ENCODE data around the gene OR14I1. TPM values are rescaled to one million over a fixed set of nuclear protein-coding genes. Genes with fewer than 3 reads are reported as not detected.

Gene OR14I1
- total RNA-seq, 3 donors from 2014 or later (not counting 1 experiment from before 2014, with no cell fraction given): not detected

GRCh38 chr1:248730507-248731335 lies 28.2 kb upstream of the OR14I1 start:
- H3K27me3 Mint-ChIP-seq (ENCODE audit: low read depth in 2 of 2): peaks cover 7 to 8% of the 10 kb centered on the region in 2 donors
- no peaks in the 10 kb centered on the region for H3K4me1 Mint-ChIP-seq
- no peaks in the 10 kb centered on the region for H3K36me3 Mint-ChIP-seq
- no peaks in the 10 kb centered on the region for H3K4me1 ChIP-seq (ENCODE audit: control insufficient read depth, insufficient read depth, low read length)
- intact Hi-C loops (cut with micrococcal nuclease): no loop called here
- ATAC-seq: no peak
- no peak overlapping the region for H3K27ac ChIP-seq (ENCODE audit: low read length)
- no peak overlapping the region for H3K4me3 ChIP-seq (ENCODE audit: low read length)
- H3K27me3 ChIP-seq (ENCODE audit: control insufficient read depth, insufficient read depth, low read length): no peaks in the 10 kb centered on the region
- 82% methylated on average over 12 of the region's 13 CpGs for WGBS (ENCODE audit: insufficient coverage)
- no peak for DNase-seq
- no peak overlapping the region for H3K27ac Mint-ChIP-seq
- H3K36me3 ChIP-seq (ENCODE audit: control insufficient read depth, insufficient read depth, low read length): no peaks in the 10 kb centered on the region
- no peak for TF ChIP-seq CTCF (IDR thresholded peaks at IDR 0.05)
- H3K9me3 ChIP-seq (ENCODE audit: control insufficient read depth, insufficient read depth, low read length): no peaks in the 10 kb centered on the region
- H3K4me3 Mint-ChIP-seq: no peak overlapping the region
- peaks cover 0 to 5% of the 10 kb centered on the region in 2 donors for H3K9me3 Mint-ChIP-seq

DNA sequence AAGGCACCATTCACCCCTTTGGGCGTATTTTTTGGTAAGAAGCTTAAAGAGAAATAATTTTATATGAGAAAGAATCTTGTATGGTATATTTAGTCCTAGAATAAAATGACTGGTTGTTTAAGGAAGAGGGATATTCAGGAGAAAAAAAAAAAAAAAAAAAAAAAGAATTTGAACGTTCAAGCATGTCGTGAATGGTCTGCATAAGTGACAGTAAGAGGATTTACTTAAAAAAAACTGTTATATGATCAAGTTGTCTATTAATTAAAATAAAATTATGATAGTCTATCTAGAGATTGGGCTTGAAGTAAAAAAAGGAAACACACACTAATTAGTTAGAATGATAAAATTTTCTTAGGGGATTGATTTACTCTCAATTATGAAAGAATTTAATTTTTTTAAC lies 11.7 kb upstream of the OR14I1 start:
- Histone ChIP-seq H3K9me3 (ENCODE audit: control insufficient read depth, insufficient read depth, low read length) (no peaks in the 10 kb centered on the region), H3K27ac (ENCODE audit: low read length) (no peak overlapping the region), H3K27me3 (ENCODE audit: control insufficient read depth, insufficient read depth, low read length) (no peaks in the 10 kb centered on the region), H3K4me1 (ENCODE audit: control insufficient read depth, insufficient read depth, low read length) (peaks cover 3% of the 10 kb centered on the region), H3K4me3 (ENCODE audit: low read length) (no peak overlapping the region), H3K36me3 (ENCODE audit: control insufficient read depth, insufficient read depth, low read length) (no peaks in the 10 kb centered on the region)
- DNase-seq (no peak), ATAC-seq (no peak)
- Mint-ChIP-seq H3K4me1 (no peaks in the 10 kb centered on the region), H3K27me3 (ENCODE audit: low read depth in 2 of 2) (peaks cover 7 to 18% of the 10 kb centered on the region in 2 donors), H3K9me3 (peaks cover 0 to 5% of the 10 kb centered on the region in 2 donors), H3K36me3 (no peaks in the 10 kb centered on the region), H3K27ac (no peak overlapping the region), H3K4me3 (no peak overlapping the region)
- intact Hi-C loops (cut with micrococcal nuclease): no loop called here
- no CpG with 5 or more reads among the region's 3 CpGs for WGBS (ENCODE audit: insufficient coverage)
- TF ChIP-seq CTCF (IDR thresholded peaks at IDR 0.05): no peak

- DNase-seq: no peak
- Mint-ChIP-seq H3K4me1 (no peaks in the 10 kb centered on the region), H3K4me3 (no peak overlapping the region), H3K9me3 (no peaks in the 10 kb centered on the region), H3K27ac (no peak overlapping the region), H3K27me3 (ENCODE audit: low read depth in 2 of 2) (peaks cover 7% of the 10 kb centered on the region in 2 donors), H3K36me3 (no peaks in the 10 kb centered on the region)
- no peak overlapping the region for H3K27ac ChIP-seq (ENCODE audit: low read length)
- ATAC-seq: no peak
- intact Hi-C loops (cut with micrococcal nuclease): no loop called here
- H3K36me3 ChIP-seq (ENCODE audit: control insufficient read depth, insufficient read depth, low read length): no peaks in the 10 kb centered on the region
- H3K9me3 ChIP-seq (ENCODE audit: control insufficient read depth, insufficient read depth, low read length): no peaks in the 10 kb centered on the region
- 59% methylated on average over 4 of the region's 4 CpGs for WGBS (ENCODE audit: insufficient coverage)
- no peak for TF ChIP-seq CTCF (IDR thresholded peaks at IDR 0.05)
- peaks cover 3% of the 10 kb centered on the region for H3K4me1 ChIP-seq (ENCODE audit: control insufficient read depth, insufficient read depth, low read length)
- H3K4me3 ChIP-seq (ENCODE audit: low read length): no peak overlapping the region
- H3K27me3 ChIP-seq (ENCODE audit: control insufficient read depth, insufficient read depth, low read length): no peaks in the 10 kb centered on the region
These were observed 7.8 kb upstream of the OR14I1 start for GRCh38 chr1:248710305-248710900.

All from natural killer cell (primary cell).